Smooth muscle cell (in vitro differentiated cells): ENCODE results near the gene PTPN21. TPM values are rescaled to one million over a fixed set of nuclear protein-coding genes. Genes with fewer than 3 reads are reported as not detected.

ENCODE experiments used
- DNase-seq: peaks from one replicate; lab custom pipeline; 2025; ENCODE audit not compliant: unreplicated experiment; lab: John Stamatoyannopoulos, UW
- H2AFZ ChIP-seq: fragments of 200-600 bp; sonication (generic); 2 replicates; pipeline ENCODE4 v1.6.0; 2016; ENCODE audit warnings: antibody characterized with exemption, low read depth, mild to moderate bottlenecking
- H3F3A ChIP-seq: fragments of 200-600 bp; sonication (generic); 2 replicates; pipeline ENCODE4 v1.6.0; 2017; ENCODE audit warnings: antibody characterized with exemption, low read depth
- H3K27ac ChIP-seq: fragments of 200-600 bp; sonication (generic); 2 replicates; pipeline ENCODE4 v1.5.1; 2016; ENCODE audit warnings: low read depth, mild to moderate bottlenecking
- H3K27me3 ChIP-seq: fragments of 200-600 bp; sonication (generic); 2 replicates; pipeline ENCODE4 v1.6.1; 2016; ENCODE audit warnings: low read depth, mild to moderate bottlenecking
- H3K36me3 ChIP-seq: fragments of 200-600 bp; sonication (generic); 2 replicates; pipeline ENCODE4 v1.5.1; 2016; ENCODE audit warnings: low read depth
- H3K4me1 ChIP-seq: fragments of 200-600 bp; sonication (generic); 2 replicates; pipeline ENCODE4 v1.5.1; 2016; ENCODE audit warnings: low read depth
- H3K4me2 ChIP-seq: fragments of 200-600 bp; sonication (generic); 2 replicates; pipeline ENCODE4 v1.6.0; 2016; ENCODE audit warnings: mild to moderate bottlenecking
- H3K4me3 ChIP-seq: fragments of 200-600 bp; sonication (generic); 2 replicates; pipeline ENCODE4 v1.5.1; 2016; ENCODE audit warnings: mild to moderate bottlenecking
- H3K79me2 ChIP-seq: fragments of 200-600 bp; sonication (generic); 2 replicates; pipeline ENCODE4 v1.6.0; 2016; ENCODE audit warnings: low read depth, mild to moderate bottlenecking
- H3K9ac ChIP-seq: fragments of 200-600 bp; sonication (generic); 2 replicates; pipeline ENCODE4 v1.6.0; 2016; ENCODE audit warnings: low read depth
- H3K9me3 ChIP-seq: fragments of 200-600 bp; sonication (generic); replicated peaks from 2 replicates; pipeline ENCODE4 v1.5.1; 2016; ENCODE audit warnings: low read depth
- H4K20me1 ChIP-seq: fragments of 200-600 bp; sonication (generic); 2 replicates; pipeline ENCODE4 v1.6.0; 2016; ENCODE audit warnings: low read depth
- CTCF ChIP-seq: fragments of 200-600 bp; sonication (generic); IDR thresholded peaks from 2 replicates; pipeline ENCODE4 v1.5.1; 2017; ENCODE audit warnings: borderline replicate concordance, mild to moderate bottlenecking, antibody characterized with exemption; ENCODE audit not compliant: insufficient read depth, poor library complexity, severe bottlenecking
- WGBS: methylation state at CpG from one replicate; pipeline ENCODE4 v1.1.7; 2016; ENCODE audit warnings: low lambda C conversion rate; 5-methylcytosine and 5-hydroxymethylcytosine counted together
- polyA plus RNA-seq: library from polyadenylated mRNA; unstranded; fragments of >200 nt; fragmentation: Nextera tagmentation; extraction: Ambion mirVana; gene quantifications from 2 replicates; pipeline ENCODE4 v1.2.1, GENCODE V29; 2016
- total RNA-seq: library from RNA; depleted of rRNA; stranded (reverse); fragments of >200 nt; gene quantifications from 2 replicates; pipeline ENCODE4 v1.2.3, GENCODE V29; 2014

The PTPN21 gene
- total and polyA plus RNA-seq, 2 experiments from 2014 or later: 8.1 to 12.2 TPM

- TF ChIP-seq CTCF: no peak
- H3K36me3 ChIP-seq: peaks cover 5% of the 10 kb centered on the region
- no peaks in the 10 kb centered on the region for H3K4me1 ChIP-seq
- peaks cover 17% of the 10 kb centered on the region for H4K20me1 ChIP-seq
- H3K4me2 ChIP-seq: no peak overlapping the region
- no peak overlapping the region for H3K4me3 ChIP-seq
- DNase-seq: no peak
- no peak overlapping the region for H3K27ac ChIP-seq
- H3K9me3 ChIP-seq: no peaks in the 10 kb centered on the region
- H3K9ac ChIP-seq: no peak overlapping the region
- H2AFZ ChIP-seq: no peak overlapping the region
- over 99% methylated on average over 6 of the region's 6 CpGs for WGBS
- no peaks in the 10 kb centered on the region for H3K27me3 ChIP-seq
- no peaks in the 10 kb centered on the region for H3K79me2 ChIP-seq
- no peaks in the 10 kb centered on the region for H3F3A ChIP-seq
These were observed 64.6 kb downstream of the PTPN21 start for GRCh38 chr14:88490168-88490567.

DNA sequence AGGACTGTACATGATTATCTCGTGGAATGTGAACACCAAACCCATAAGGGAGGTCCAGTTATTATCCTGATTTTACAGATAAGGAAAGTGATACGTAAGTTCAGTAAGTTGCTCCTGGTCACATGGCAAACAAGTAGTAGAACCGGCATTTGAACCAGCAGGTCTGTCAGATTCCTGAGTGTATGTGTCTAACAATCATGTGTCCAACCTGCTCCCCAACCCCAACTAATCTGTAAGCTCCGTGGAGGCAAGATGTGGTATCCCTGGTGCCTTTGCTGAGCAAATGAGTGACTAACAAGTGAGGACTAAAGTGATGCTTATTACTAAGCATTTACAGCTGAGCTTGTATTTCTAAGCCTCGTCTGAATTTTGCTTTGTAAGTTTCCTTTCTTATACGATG, 65.9 kb downstream of the PTPN21 start:
- Histone ChIP-seq H3K27ac (peak overlapping the region; percentile 40), H3K9me3 (no peaks in the 10 kb centered on the region), H4K20me1 (peaks cover 17% of the 10 kb centered on the region), H2AFZ (no peak overlapping the region), H3F3A (no peaks in the 10 kb centered on the region), H3K4me1 (no peaks in the 10 kb centered on the region), H3K79me2 (no peaks in the 10 kb centered on the region), H3K9ac (no peak overlapping the region), H3K36me3 (peaks cover 5% of the 10 kb centered on the region), H3K4me2 (no peak overlapping the region), H3K27me3 (no peaks in the 10 kb centered on the region), H3K4me3 (no peak overlapping the region)
- WGBS: 78% methylated on average over 6 of the region's 6 CpGs
- TF ChIP-seq CTCF: no peak
- no peak for DNase-seq

DNA sequence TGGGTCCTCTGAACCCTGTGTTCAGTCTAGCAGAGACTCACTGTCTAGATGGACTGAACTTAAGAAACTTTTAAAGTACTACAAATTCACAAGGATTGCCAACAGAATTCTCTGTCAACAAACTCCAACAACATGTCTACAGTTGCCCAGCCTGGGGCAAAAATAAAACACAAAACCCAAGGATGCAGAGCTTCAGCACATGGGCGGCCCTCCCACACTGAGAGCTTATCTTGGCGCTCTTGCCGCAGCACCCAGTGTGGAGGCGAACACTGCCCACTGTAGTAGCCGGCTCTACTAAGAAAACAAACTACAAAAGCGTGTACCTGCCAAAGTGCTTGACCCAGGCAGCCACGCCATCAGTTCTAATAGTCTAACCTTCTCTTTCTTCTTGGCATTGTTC, 66.7 kb downstream of the PTPN21 start:
- Histone ChIP-seq H3K9me3 (no peaks in the 10 kb centered on the region), H3K79me2 (no peaks in the 10 kb centered on the region), H3K27ac (peak overlapping the region; percentile 40), H3K27me3 (no peaks in the 10 kb centered on the region), H3K4me1 (no peaks in the 10 kb centered on the region), H3K36me3 (peaks cover 5% of the 10 kb centered on the region), H4K20me1 (peaks cover 16% of the 10 kb centered on the region), H3K4me2 (no peak overlapping the region), H3F3A (no peaks in the 10 kb centered on the region), H3K4me3 (no peak overlapping the region), H2AFZ (no peak overlapping the region), H3K9ac (no peak overlapping the region)
- DNase-seq: no peak
- TF ChIP-seq CTCF: no peak
- WGBS: 89% methylated on average over 7 of the region's 7 CpGs

DNA sequence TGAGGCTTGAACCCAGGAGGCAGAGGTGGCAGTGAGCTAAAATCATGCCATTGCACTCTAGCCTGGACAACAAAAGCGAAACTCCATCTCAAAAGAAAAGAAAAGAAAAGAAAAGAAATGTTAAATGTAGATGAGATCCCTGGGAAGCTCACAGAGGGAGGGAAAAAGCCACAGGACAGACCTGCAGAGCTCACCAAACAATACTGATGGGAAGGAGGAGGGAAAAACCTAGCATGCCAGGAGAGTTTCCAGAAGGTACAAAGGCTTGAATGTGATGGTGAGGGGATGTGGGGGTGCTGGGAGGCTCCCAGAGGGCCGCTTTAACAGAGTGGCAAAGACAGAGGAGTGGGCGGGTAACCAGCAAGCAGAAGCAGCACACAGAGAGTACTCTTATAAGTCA, 72.3 kb downstream of the PTPN21 start:
- DNase-seq: no peak
- no peaks in the 10 kb centered on the region for H3K27me3 ChIP-seq
- no peak overlapping the region for H3K9ac ChIP-seq
- no peaks in the 10 kb centered on the region for H3F3A ChIP-seq
- H3K36me3 ChIP-seq: no peaks in the 10 kb centered on the region
- no peak overlapping the region for H3K27ac ChIP-seq
- no peaks in the 10 kb centered on the region for H3K4me1 ChIP-seq
- no peak overlapping the region for H3K4me2 ChIP-seq
- H4K20me1 ChIP-seq: peaks cover 14% of the 10 kb centered on the region
- whole genome bisulfite sequencing: 97% methylated on average over 3 of the region's 3 CpGs
- TF ChIP-seq CTCF: no peak
- no peaks in the 10 kb centered on the region for H3K9me3 ChIP-seq
- H2AFZ ChIP-seq: no peak overlapping the region
- H3K4me3 ChIP-seq: no peak overlapping the region
- H3K79me2 ChIP-seq: no peaks in the 10 kb centered on the region
